ENCODE results near the gene ASB2.

ASB2 gene

GRCh38 chr14:93960774-93961438 is 15.5 kb downstream of the ASB2 start:
- no peak for DNase-seq (ENCODE audit: low read depth in 2 of 2)

- no peak for DNase-seq (ENCODE audit: low read depth in 2 of 2)
Observed at GRCh38 chr14:93960108-93960475, 16.3 kb downstream of the ASB2 start.

- peak; percentile 94 to 96 for DNase-seq (ENCODE audit: low read depth in 2 of 2)
Observed at GRCh38 chr14:93959239-93960107, 16.9 kb downstream of the ASB2 start.

- no peak for DNase-seq (ENCODE audit: low read depth in 2 of 2)
Observed at GRCh38 chr14:93958567-93959238, 17.7 kb downstream of the ASB2 start.

- no peak for DNase-seq (ENCODE audit: low read depth in 2 of 2)
Observed at GRCh38 chr14:93957751-93958566, 18.4 kb downstream of the ASB2 start.

- no peak for DNase-seq (ENCODE audit: low read depth in 2 of 2)
Observed at GRCh38 chr14:93957333-93957710, 19.0 kb downstream of the ASB2 start.

- no peak for DNase-seq (ENCODE audit: low read depth in 2 of 2)
Observed at GRCh38 chr14:93956514-93957332, 19.6 kb downstream of the ASB2 start.

GRCh38 chr14:93955850-93956481 is 20.4 kb downstream of the ASB2 start:
- DNase-seq (ENCODE audit: low read depth in 2 of 2): no peak

GRCh38 chr14:93954900-93955849 is 21.2 kb downstream of the ASB2 start:
- peak in 1 of 2 donors; percentile 35 for DNase-seq (ENCODE audit: low read depth in 2 of 2)

- DNase-seq (ENCODE audit: low read depth in 2 of 2): no peak
Observed at GRCh38 chr14:93954516-93954830, 21.9 kb downstream of the ASB2 start.

GRCh38 chr14:93953739-93954515 is 22.4 kb downstream of the ASB2 start:
- DNase-seq (ENCODE audit: low read depth in 2 of 2): no peak

GRCh38 chr14:93953263-93953662 is 23.1 kb downstream of the ASB2 start:
- no peak for DNase-seq (ENCODE audit: low read depth in 2 of 2)

GRCh38 chr14:93952829-93953228 is 23.5 kb downstream of the ASB2 start:
- no peak for DNase-seq (ENCODE audit: low read depth in 2 of 2)

- no peak for DNase-seq (ENCODE audit: low read depth in 2 of 2)
Observed at GRCh38 chr14:93951635-93952540, 24.5 kb downstream of the ASB2 start.

- no peak for DNase-seq (ENCODE audit: low read depth in 2 of 2)
Observed at GRCh38 chr14:93950948-93951634, 25.3 kb downstream of the ASB2 start.

- no peak for DNase-seq (ENCODE audit: low read depth in 2 of 2)
Observed at GRCh38 chr14:93949511-93950075, 26.8 kb downstream of the ASB2 start.

- no peak for DNase-seq (ENCODE audit: low read depth in 2 of 2)
Observed at GRCh38 chr14:93947282-93947681, 29.1 kb downstream of the ASB2 start.

All from stimulated activated CD4-positive, alpha-beta T cell treated with anti-CD3 and anti-CD28 coated beads, Interleukin-15, amount 100 ng/mL, for 48 hours (primary cell).